Natural killer cell (primary cell): Measurements from ENCODE around the gene NTM. TPM values are rescaled to one million over a fixed set of nuclear protein-coding genes. Genes with fewer than 3 reads are reported as not detected.

Source experiments
- ATAC-seq, 3 donors: fragments of 150-1000 bp in 2 of 3; fragments of 200-7000 bp in 1 of 3; cut with Tn5 transposase; 1 replicate in 1 of 3; 2 replicates in 2 of 3; pipeline ENCODE4 v1.10.0; 2021; ENCODE audit warnings: mild to moderate bottlenecking in 2 of 3, moderate library complexity in 2 of 3
- DNase-seq, 2 donors: peaks; one replicate each; pipeline versions ENCODE4 v3.0.0 to v3.0.0-alpha.2; 2013 to 2021; ENCODE audit warnings: mixed read lengths in 1 of 2
- H3K27ac ChIP-seq: one replicate; pipeline ENCODE4 v1.5.1; 2013; ENCODE audit warnings: mild to moderate bottlenecking, low read length
- H3K27me3 ChIP-seq: one replicate; pipeline ENCODE4 v1.6.1; 2013; ENCODE audit warnings: low read length; ENCODE audit not compliant: control insufficient read depth, insufficient read depth
- H3K36me3 ChIP-seq: one replicate; pipeline ENCODE4 v1.6.1; 2013; ENCODE audit warnings: low read length; ENCODE audit not compliant: control insufficient read depth, insufficient read depth
- H3K4me1 ChIP-seq: one replicate; pipeline ENCODE4 v1.6.1; 2013; ENCODE audit warnings: low read length; ENCODE audit not compliant: control insufficient read depth, insufficient read depth
- H3K4me3 ChIP-seq: one replicate; pipeline ENCODE4 v1.5.1; 2013; ENCODE audit warnings: low read length
- H3K9me3 ChIP-seq: one replicate; pipeline ENCODE4 v1.6.1; 2013; ENCODE audit warnings: low read length; ENCODE audit not compliant: control insufficient read depth, insufficient read depth
- H3K27ac Mint-ChIP-seq, 2 donors: one replicate each; pipeline ENCODE4 v1.8.0; 2022; ENCODE audit warnings: mild to moderate bottlenecking in 2 of 2, mixed read lengths in 2 of 2, moderate library complexity in 1 of 2
- H3K27me3 Mint-ChIP-seq, 2 donors: one replicate each; pipeline ENCODE4 v1.8.0; 2022; ENCODE audit warnings: low read depth in 2 of 2, mixed read lengths in 2 of 2
- H3K36me3 Mint-ChIP-seq: one replicate; pipeline ENCODE4 v1.8.0; 2022; ENCODE audit warnings: mixed read lengths
- H3K4me1 Mint-ChIP-seq, 2 donors: one replicate each; pipeline ENCODE4 v1.8.0; 2022; ENCODE audit warnings: mixed read lengths in 2 of 2
- H3K4me3 Mint-ChIP-seq: one replicate; pipeline ENCODE4 v1.8.0; 2022; ENCODE audit warnings: mild to moderate bottlenecking, moderate library complexity, mixed read lengths
- H3K9me3 Mint-ChIP-seq, 2 donors: one replicate each; pipeline ENCODE4 v1.8.0; 2022; ENCODE audit warnings: mixed read lengths in 2 of 2
- CTCF ChIP-seq: fragments of 200-600 bp; IDR thresholded peaks from one replicate; pipeline ENCODE4 v1.8.0; 2022; ENCODE audit warnings: antibody characterized with exemption
- WGBS: methylation state at CpG from one replicate; pipeline ENCODE4 v1.1.7; 2013; ENCODE audit warnings: missing lambda C conversion rate; ENCODE audit not compliant: insufficient coverage; 5-methylcytosine and 5-hydroxymethylcytosine counted together
- intact Hi-C: fragments of 100-400 bp; cut with micrococcal nuclease; formaldehyde crosslinking; loops from one replicate; pipeline ENCODE4 v1.14.2; 2022
- total RNA-seq, 4 donors: library from RNA; stranded (reverse); fragments of 120-200 nt in 1 of 4; gene quantifications; one replicate each; pipeline versions ENCODE4 v1.2.3 to v1.2.4, GENCODE V29; 2013 to 2022

The NTM gene
- total RNA-seq, 3 donors from 2014 or later (not counting 1 experiment from before 2014, with no cell fraction given), result not detected

GRCh38 chr11:132082566-132082965 is 712.2 kb downstream of the NTM start:
- peaks cover 0 to 11% of the 10 kb centered on the region in 2 donors for H3K9me3 Mint-ChIP-seq
- Histone ChIP-seq H3K9me3 (peaks cover 11% of the 10 kb centered on the region), H3K36me3 (no peaks in the 10 kb centered on the region), H3K27ac (no peak overlapping the region), H3K4me3 (no peak overlapping the region), H3K4me1 (no peaks in the 10 kb centered on the region), H3K27me3 (no peaks in the 10 kb centered on the region)
- 93% methylated on average over 5 of the region's 5 CpGs for WGBS
- H3K27ac Mint-ChIP-seq, result no peak overlapping the region
- H3K4me1 Mint-ChIP-seq, result no peaks in the 10 kb centered on the region
- H3K27me3 Mint-ChIP-seq, result no peaks in the 10 kb centered on the region
- no peaks in the 10 kb centered on the region for H3K36me3 Mint-ChIP-seq
- intact Hi-C loops, result no loop called here
- no peak overlapping the region for H3K4me3 Mint-ChIP-seq
- TF ChIP-seq CTCF, result no peak
- ATAC-seq, result no peak
- DNase-seq, result no peak

GRCh38 chr11:132084433-132084832 is 714.0 kb downstream of the NTM start:
- Histone ChIP-seq H3K4me3 (no peak overlapping the region), H3K27ac (no peak overlapping the region), H3K27me3 (no peaks in the 10 kb centered on the region), H3K36me3 (no peaks in the 10 kb centered on the region), H3K9me3 (peaks cover 14% of the 10 kb centered on the region), H3K4me1 (no peaks in the 10 kb centered on the region)
- no peaks in the 10 kb centered on the region for H3K27me3 Mint-ChIP-seq
- H3K36me3 Mint-ChIP-seq, result no peaks in the 10 kb centered on the region
- no peaks in the 10 kb centered on the region for H3K4me1 Mint-ChIP-seq
- no peak overlapping the region for H3K27ac Mint-ChIP-seq
- H3K4me3 Mint-ChIP-seq, result no peak overlapping the region
- ATAC-seq, result no peak
- intact Hi-C loops, result no loop called here
- TF ChIP-seq CTCF, result no peak
- H3K9me3 Mint-ChIP-seq, result peaks cover 0 to 12% of the 10 kb centered on the region in 2 donors
- no peak for DNase-seq

GRCh38 chr11:132087148-132087547 is 716.7 kb downstream of the NTM start:
- Mint-ChIP-seq H3K27me3 (no peaks in the 10 kb centered on the region), H3K4me3 (no peak overlapping the region), H3K36me3 (no peaks in the 10 kb centered on the region), H3K9me3 (peaks cover 4 to 19% of the 10 kb centered on the region in 2 donors), H3K4me1 (no peaks in the 10 kb centered on the region), H3K27ac (no peak overlapping the region)
- no peaks in the 10 kb centered on the region for H3K36me3 ChIP-seq
- H3K4me3 ChIP-seq, result no peak overlapping the region
- H3K27ac ChIP-seq, result no peak overlapping the region
- intact Hi-C loops, result no loop called here
- H3K9me3 ChIP-seq, result peaks cover 14% of the 10 kb centered on the region
- H3K27me3 ChIP-seq, result no peaks in the 10 kb centered on the region
- no peaks in the 10 kb centered on the region for H3K4me1 ChIP-seq
- no peak for TF ChIP-seq CTCF
- WGBS, result 67% methylated on average over 1 of the region's 1 CpG
- ATAC-seq (no peak), DNase-seq (no peak)

- intact Hi-C loops, result no loop called here
- Mint-ChIP-seq H3K4me3 (no peak overlapping the region), H3K27me3 (no peaks in the 10 kb centered on the region), H3K27ac (no peak overlapping the region), H3K36me3 (no peaks in the 10 kb centered on the region), H3K9me3 (peaks cover 4 to 21% of the 10 kb centered on the region in 2 donors), H3K4me1 (no peaks in the 10 kb centered on the region)
- WGBS, result 78% methylated on average over 2 of the region's 3 CpGs
- TF ChIP-seq CTCF, result no peak
- Histone ChIP-seq H3K4me1 (no peaks in the 10 kb centered on the region), H3K36me3 (no peaks in the 10 kb centered on the region), H3K27ac (no peak overlapping the region), H3K4me3 (no peak overlapping the region), H3K9me3 (peaks cover 11% of the 10 kb centered on the region), H3K27me3 (no peaks in the 10 kb centered on the region)
- ATAC-seq (no peak), DNase-seq (no peak)
These were observed 718.1 kb downstream of the NTM start for GRCh38 chr11:132088551-132088950.
